GM12801 (cell line): ENCODE results near the gene RNF215.

Source experiments
- TF ChIP-seq, protein P1 (sequence below): IDR thresholded peaks from one replicate; pipeline ENCODE4 v1.5.1; 2011; ENCODE audit warnings: control low read depth; ENCODE audit not compliant: insufficient read length; ENCODE audit errors: extremely low read depth

The RNF215 gene

DNA sequence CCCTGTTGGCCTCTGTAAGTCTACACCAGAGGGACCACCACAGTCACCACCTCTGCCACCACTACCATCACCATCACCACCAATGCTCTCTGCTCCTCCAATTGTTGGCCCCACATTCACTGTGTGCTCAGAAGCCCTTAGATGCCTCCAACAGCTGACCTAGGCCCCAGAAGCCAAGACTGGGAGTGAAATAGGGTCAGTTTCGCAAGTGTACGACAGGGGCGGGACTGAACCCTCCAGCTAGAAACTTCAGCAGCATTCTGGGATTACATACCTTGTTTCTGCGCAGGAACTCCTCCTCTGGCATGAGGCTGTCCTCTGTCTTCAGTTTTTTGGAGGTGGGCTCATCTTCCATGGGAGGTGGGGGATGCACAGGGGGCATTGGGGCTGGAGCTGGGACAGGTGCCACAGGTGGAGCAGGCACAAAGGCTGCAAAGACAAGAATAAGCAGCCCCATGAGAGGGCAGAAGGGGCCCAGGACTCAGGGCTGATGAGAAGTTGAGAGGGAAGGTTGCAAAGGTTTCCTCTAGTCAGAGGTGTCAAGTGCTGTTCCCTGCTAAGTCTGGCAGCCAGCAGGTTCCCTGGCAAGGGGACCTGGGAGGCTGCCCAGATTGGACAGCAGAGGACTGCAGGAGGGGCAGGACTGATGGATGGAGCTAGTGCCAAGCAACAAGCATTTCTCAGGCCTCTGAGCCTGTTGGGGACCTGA, 50.3 kb downstream of the RNF215 start:
- TF ChIP-seq, protein P1, sequence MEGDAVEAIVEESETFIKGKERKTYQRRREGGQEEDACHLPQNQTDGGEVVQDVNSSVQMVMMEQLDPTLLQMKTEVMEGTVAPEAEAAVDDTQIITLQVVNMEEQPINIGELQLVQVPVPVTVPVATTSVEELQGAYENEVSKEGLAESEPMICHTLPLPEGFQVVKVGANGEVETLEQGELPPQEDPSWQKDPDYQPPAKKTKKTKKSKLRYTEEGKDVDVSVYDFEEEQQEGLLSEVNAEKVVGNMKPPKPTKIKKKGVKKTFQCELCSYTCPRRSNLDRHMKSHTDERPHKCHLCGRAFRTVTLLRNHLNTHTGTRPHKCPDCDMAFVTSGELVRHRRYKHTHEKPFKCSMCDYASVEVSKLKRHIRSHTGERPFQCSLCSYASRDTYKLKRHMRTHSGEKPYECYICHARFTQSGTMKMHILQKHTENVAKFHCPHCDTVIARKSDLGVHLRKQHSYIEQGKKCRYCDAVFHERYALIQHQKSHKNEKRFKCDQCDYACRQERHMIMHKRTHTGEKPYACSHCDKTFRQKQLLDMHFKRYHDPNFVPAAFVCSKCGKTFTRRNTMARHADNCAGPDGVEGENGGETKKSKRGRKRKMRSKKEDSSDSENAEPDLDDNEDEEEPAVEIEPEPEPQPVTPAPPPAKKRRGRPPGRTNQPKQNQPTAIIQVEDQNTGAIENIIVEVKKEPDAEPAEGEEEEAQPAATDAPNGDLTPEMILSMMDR, result no peak

- TF ChIP-seq, protein P1, result no peak
Measured at GRCh38 chr22:30335236-30335635, 52.0 kb downstream of the RNF215 start.

DNA sequence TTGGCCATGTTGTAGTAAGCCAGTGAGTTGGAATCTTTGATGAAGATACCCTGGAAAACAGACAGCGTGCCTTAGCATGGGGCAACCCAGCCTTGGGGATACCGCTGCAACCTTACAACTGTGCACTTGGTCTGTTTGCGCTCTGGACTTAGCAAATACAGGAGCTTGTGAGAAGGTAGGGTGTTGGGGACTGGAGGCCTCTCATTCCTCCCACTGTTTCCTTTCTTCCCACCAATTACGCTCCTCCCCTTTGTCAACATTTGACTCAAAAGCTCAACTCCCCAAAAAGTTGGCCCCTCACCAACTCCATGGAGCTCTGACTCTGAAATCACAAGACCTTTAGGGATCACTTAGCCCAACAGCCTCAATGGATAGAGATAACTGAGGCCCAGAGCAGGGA, 52.6 kb downstream of the RNF215 start:
- TF ChIP-seq, protein P1, result no peak

DNA sequence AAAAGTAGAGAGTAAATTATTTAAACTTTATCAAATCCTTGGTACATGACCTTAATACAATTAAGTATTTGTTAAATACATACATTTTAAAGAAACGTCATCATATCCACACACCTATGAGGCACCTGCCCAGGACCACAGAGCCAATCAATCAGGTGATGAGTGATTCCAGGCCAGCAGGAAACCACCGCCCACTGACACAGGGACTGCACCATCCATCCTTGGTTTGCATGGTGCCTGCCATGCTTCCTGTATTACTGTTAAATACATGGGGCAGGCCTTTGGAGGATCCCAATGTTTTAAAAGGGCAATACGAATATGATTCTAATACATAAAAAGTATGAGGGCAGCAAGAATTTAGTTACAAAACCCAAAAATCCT, 53.5 kb downstream of the RNF215 start:
- TF ChIP-seq, protein P1, result no peak

GRCh38 chr22:30332994-30333706, 54.1 kb downstream of the RNF215 start:
- TF ChIP-seq, protein P1, result no peak

- TF ChIP-seq, protein P1, result no peak
Measured at GRCh38 chr22:30332551-30332950, 54.7 kb downstream of the RNF215 start.
